Femur (tissue), 1 donor: ENCODE data around the gene OR4Q3.
"Not testable (repeated sequence)": the region's sequence is repeated elsewhere in the genome, so short reads cannot be mapped to it uniquely, and the experiment has no call there.

ENCODE experiments used
- DNase-seq: peaks from one replicate; pipeline ENCODE4 v3.0.0-alpha.2; 2017

Gene OR4Q3

GRCh38 chr14:19743256-19743655 lies at the start of gene OR4Q3:
Gene OR4Q3 (plus strand): TSS chr14:19743571.
- no peak for DNase-seq

- no peak for DNase-seq
Observed at GRCh38 chr14:19729359-19729758, 14.0 kb upstream of the OR4Q3 start.

- DNase-seq = no peak
Observed at GRCh38 chr14:19729763-19730162, 13.6 kb upstream of the OR4Q3 start.

- DNase-seq = not testable (repeated sequence)
Observed at GRCh38 chr14:19733893-19734292, 9.5 kb upstream of the OR4Q3 start.

GRCh38 chr14:19752316-19752715 lies 8.9 kb downstream of the OR4Q3 start:
- not testable (repeated sequence) for DNase-seq

- no peak for DNase-seq
Observed at GRCh38 chr14:19754172-19754571, 10.8 kb downstream of the OR4Q3 start.

- DNase-seq = not testable (repeated sequence)
Observed at GRCh38 chr14:19771491-19771890, 28.1 kb downstream of the OR4Q3 start.

- no peak for DNase-seq
Observed at GRCh38 chr14:19771895-19772430, 28.6 kb downstream of the OR4Q3 start.

GRCh38 chr14:19772454-19772853 lies 29.1 kb downstream of the OR4Q3 start:
- DNase-seq = not testable (repeated sequence)

GRCh38 chr14:19773204-19773603 lies 29.8 kb downstream of the OR4Q3 start, which contains the start of gene OR4M1:
Gene OR4M1 (plus strand): TSS chr14:19773504. CDS start chr14:19780323, 6,819 bp downstream.
- DNase-seq = not testable (repeated sequence)

- DNase-seq = no peak
Observed at GRCh38 chr14:19775587-19775986, 32.2 kb downstream of the OR4Q3 start.

GRCh38 chr14:19785848-19786247 lies 42.5 kb downstream of the OR4Q3 start:
- DNase-seq = not testable (repeated sequence)

- not testable (repeated sequence) for DNase-seq
Observed at GRCh38 chr14:19787318-19787717, 43.9 kb downstream of the OR4Q3 start.

GRCh38 chr14:19788150-19788549 lies 44.8 kb downstream of the OR4Q3 start:
- DNase-seq = not testable (repeated sequence)

- not testable (repeated sequence) for DNase-seq
Observed at GRCh38 chr14:19796520-19797108, 53.2 kb downstream of the OR4Q3 start.
